HG02642 (cell line): ENCODE data around the gene WBP11.

Source experiments
- ATAC-seq: cut with Tn5 transposase; IDR thresholded peaks from one replicate; pipeline ENCODE4 v1.9.1; 2021; ENCODE audit warnings: mild to moderate bottlenecking; ENCODE audit not compliant: unreplicated experiment, poor library complexity

The WBP11 gene

DNA sequence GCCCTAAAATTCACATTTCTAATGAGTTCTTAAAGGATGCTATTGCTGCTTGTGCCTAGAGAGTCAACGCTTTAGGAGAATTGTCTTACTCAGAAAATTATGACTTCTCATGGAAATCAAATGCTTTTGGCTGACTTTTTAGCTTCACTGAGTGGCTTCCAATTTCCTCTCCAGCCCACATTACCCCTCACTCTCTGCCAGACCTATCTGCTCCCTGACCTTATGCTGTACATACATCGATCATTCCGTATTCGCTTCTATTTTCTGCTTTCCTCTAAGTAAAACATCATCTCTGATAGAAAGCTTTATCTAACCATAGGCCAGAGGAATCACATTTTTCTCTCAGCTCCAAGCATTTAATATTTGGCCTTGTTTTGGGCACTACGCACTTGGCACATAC is 23.2 kb upstream of the WBP11 start:
- no peak for ATAC-seq

DNA sequence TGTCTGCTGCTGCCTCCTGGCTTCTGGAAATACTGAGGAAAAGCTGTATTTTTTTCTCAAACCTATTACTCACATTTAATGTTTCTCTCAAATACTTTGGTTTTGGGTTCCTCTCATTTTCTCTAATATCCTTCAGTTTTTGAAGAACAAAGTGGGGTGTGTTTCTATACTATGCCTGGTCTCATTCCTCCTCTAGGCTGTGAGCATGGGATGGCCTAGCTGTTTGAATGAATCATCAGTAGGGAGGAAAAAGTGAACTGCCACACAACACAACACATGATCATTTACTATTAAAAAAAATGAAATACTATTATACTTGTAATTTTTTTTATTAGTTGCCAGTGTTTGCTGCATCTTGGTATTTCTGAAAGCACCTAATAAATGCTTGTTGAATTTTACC is 22.0 kb upstream of the WBP11 start:
- ATAC-seq, result no peak

DNA sequence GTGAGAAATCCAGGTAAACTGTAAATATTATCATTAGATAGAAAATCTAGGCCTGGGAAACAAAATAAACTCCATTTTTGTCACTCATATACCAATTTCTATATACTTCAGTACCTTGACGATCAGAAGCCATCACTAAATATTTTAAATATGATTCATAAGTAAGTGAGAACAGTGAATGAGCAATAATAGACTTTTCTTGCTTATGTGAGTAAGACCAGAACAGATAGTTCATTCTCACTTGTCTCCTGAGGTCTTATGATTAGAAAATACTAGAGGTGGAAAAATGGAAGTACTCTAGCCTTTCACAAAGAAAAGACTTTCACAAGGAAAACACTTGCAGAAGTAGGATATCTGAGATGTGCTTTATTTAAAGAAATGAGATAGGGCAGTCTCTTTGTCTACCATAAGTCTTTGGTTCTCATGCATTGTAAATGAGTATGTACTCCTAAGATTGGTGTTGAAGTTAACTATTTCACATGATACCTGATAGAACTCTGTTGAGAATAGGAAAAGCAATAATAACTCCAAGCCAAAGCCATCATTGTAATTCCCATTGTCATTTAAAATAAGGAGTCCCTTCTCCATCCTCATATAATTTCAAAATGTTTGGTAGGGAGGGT is 20.8 kb upstream of the WBP11 start:
- no peak for ATAC-seq

DNA sequence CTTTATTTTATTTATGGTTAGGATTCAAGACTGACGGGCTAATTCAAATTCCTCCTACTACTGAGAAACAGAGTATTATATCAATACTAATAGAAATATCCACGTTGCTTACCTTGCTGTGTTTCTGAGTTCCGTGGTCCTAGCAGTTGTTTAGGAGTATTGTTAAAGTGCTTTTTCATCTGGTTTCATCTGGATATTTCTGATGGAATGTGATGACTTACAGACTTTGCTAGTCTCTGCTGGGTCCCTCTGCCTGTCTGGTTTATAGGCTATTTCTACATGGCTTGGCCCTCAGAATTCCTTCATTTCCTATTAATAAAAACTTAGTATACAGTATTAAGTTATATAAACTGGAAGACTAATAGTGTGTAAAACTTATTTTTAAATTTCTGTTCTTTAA is 10.7 kb upstream of the WBP11 start, which contains the start of gene SMCO3:
Gene SMCO3, minus strand, starts transcription at position 169 of the 400 bp plus-strand sequence. CDS start 7,502 bp downstream, outside the sequence.
- no peak for ATAC-seq

DNA sequence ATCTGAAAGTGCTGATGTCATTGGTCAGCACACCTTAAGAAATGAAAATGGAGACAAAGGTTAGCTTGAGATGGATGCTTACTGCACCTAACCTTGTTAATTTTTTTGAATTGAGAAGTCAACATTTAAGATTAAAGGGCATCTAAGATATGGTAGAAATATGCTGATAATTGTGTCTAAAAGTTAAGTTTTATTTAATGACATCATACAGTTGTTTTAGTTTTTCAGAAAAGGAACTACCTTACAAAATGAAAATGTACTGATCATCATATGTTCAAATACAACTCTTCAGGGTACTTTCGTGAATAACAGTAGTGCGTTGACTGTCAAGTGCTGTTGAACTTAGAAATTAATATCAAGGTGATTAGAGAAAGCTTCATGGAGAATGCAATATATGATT is 8.2 kb upstream of the WBP11 start:
- ATAC-seq, result no peak

DNA sequence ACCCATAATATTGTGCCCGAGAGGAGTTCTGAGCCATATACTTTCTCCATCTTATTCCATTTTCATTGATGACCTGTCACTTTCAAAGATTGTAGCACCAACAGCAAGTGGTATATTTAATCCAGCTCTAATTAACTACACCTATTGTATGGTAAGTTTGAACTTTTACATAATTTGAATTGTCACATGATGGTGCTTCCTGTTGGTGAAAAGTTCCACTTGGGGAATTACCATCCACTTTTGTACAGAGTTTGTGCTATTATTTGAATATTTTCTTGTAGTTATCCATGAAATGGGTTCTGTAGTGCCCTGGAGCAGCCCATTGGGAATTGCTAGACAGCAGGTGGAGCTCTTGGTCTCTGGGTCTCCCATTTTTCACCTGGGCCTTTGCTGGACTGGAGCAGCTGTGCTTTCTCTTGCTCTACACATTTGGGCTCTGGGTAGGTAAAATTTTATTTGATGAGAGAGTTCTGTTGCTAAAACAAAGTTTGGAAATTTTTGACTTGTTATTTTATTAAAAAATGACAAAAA is 7.7 kb upstream of the WBP11 start:
- ATAC-seq, result no peak

DNA sequence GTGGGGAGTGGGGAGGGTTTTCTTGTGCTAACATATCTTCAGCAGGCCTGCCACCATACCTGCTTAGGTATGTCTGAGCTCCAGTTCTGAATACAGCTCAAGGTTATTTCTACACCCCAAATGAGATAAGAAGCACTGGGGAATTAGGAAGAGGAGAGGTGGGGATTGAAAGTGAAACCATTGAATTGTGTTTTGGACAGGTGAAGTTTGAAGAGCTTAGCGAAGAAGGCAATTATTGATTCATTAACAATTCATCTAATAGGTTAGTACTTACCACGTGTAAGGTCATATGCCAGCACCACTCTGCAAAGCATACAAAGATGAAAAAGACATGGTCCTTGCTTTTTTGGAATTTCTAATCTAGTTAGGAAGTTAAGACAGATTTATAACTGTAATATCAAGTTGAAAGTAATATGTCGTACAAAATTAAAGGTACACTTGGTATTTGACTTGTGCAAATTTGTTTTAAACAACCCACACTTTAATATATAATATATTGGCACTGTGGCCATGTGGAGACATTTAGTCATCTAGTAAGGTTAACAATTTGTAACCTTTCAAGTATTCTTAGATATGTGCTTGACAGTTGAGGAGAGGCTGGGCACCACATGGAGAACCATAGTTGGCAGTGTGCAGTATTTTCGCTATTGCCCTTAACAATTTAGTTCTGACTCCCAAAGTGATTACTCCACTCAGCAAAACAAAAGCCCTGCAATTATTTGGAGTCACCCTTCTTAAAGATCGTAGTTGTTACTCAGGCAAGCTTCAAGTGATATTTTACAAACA is 7.1 kb upstream of the WBP11 start:
- ATAC-seq, result no peak

DNA sequence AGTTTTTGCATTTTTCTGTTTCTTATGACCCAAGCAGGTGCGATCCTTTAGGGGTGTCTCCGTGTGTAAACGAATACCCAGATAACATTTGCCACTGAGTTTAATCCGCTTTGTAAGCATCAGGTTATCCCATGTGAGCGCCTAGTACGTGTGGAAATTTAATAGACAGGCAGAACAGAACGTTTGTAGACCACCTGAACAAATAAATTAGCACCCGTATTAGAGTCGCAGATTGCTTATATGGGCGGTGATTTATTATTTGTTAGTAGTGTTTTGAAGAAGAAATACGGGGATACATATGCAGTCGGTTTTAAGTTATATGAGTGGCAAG is 517 bp upstream of the WBP11 start:
- ATAC-seq, result peak; percentile 24

DNA sequence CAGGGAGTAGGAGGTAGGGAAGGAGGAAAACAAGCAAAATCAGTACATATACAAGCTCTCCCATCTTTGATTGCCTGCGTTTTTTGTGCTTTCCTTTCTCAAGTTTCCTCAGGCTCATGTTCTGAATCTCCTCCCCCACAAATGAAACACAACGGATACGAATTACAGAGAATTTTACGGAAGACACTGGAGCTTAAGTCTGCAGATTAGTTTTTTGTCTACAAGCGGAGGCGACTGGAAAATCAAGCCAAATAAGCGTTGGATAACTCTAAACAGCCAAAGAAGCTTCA is 612 bp downstream of the WBP11 start:
- no peak for ATAC-seq

DNA sequence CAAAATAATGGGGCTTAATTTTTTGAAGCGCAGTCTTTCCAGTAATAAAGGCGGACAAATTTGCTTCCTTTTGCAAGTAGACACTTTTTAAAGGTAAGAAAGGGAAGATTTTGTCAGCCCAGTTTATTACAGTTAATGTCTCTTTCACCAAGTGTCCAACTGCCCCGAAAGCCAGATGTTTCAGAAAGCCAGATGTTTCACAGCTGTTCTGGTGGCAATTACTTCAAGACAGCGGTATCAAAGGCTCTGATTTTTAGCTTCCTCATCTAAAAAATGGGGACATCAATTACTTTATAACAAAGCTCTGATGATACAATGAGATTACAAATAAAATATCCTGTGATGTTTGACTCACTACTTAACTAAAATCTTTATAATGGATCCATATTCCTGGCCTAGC is 1.0 kb downstream of the WBP11 start:
- ATAC-seq, result no peak

DNA sequence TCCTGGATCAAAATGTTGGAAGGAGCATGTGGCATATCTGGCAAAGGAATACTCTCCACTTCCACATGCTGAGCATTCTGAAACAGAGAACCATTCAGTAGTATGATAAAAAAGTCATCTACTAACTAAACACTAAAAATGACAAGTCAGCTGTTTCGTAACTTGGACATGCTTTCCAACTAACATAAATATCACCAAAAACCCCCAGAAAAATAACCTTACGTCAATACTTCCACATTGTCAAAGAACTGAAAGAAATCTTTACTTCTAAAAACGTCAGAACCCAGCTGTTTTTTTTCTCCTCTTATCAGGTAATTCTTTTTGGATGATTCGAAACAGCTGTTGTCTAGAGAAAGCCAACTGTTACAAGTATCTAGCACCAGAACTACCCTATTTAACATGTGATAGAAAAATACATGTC is 8.2 kb downstream of the WBP11 start:
- ATAC-seq, result peak; percentile 50

DNA sequence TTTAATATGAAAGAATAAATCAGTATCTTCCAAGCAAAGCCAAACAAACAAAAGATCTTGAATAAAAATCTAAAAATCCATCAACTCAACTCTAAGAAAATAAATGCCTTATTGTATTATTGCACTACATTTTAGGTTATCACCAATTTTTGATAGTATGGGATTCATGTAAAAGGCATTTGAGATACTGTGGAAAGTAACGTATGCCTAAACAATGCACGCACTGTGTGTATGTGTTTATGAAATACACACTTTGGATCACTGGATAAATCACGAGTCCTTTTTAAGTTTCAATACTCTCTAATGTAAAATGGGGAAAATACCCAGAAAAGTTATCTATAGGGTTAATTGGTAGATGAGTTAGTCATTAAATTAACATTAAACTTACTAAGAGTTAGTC is 17.7 kb downstream of the WBP11 start:
- no peak for ATAC-seq

DNA sequence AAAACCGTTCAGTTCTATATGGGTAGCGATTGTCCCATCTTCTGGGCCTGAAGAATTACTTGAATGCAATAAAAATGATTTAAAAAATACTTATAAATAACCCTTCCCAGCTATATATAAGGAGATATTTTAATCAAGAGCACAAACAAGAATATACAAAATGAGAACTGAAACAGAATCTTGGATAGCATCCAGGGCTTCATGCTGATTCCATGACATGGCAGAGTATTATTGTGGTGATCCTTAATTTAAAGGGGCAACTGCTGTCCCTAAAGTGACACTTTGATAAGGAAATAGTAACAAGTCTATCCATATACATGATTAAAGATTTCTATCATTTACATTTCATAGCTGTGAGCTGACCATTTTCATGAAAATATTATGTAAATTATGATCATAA is 18.8 kb downstream of the WBP11 start:
- ATAC-seq, result no peak

DNA sequence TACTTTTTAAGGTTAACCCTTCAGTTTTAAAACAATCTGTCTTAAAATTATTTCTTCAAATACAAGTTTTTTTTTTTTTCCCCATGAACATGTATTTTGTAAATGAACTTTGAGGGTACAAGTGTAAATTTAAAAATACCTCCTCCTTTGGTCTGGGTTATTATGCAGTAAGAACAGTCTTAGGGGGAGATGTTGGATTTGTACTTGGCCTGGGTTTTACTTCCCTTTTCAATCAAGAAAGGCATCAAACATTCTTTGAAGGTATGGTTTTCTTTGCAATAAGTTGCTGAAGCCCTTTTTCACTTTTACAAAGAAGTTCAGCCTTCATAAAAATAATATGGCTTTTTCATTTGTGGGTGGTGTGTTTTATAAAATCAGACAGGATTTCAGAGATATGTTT is 20.5 kb downstream of the WBP11 start:
- no peak for ATAC-seq

DNA sequence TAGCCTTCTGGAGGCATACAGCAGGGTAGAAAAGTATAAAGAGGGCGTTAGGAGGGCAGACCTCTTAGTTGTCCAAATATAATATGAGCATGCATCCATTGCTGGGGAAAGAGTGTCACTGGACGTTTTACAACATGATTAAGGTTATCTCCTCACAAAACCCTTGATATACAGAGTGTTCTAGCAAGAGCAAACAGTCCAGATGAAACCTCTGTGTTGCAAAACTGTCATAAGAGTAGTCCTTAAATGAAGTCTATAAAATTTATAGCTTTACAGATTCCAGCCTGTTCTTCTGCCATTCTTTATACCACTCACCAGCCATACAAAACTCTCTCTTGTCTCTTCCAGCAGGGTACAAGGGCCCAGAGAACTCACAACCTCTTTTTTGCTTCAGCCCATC is 21.7 kb downstream of the WBP11 start:
- ATAC-seq, result no peak

DNA sequence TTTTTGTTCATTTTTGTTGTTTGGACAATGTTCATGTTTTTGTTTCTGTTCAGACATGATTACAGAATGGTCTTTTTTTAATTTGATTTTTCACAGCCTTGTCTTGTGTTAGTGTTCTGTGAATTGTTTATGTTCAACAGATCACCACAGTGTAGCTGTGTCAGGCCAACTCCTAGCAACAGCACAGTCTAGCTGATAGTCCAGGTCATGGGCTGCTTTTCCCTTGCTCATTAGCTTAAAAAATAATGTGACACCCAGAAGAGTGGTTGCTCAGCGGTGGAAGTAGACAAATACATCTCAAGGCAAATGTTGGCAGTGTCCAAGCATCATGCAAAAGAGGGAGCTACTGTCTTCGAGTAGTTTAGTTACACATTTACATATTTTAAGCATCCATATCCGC is 22.4 kb downstream of the WBP11 start:
- no peak for ATAC-seq

DNA sequence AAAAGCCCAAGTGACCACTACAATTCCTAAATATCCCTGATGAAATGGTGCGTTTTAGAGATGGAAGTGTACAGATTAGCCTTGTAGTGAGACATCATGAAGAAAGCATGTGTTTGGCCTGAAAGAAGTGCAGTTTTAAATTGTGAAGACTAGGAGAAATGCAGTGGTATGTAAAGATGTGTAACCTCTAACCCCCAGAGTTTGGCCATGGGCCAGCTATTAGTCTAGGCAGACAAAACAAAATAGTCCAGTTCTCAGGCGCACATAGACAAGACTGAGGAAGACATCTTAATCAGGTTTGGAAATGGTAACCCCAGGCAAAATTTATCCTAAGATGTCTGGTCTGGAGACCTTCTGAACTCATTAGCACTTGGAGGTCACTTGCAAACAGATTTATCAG is 23.4 kb downstream of the WBP11 start:
- ATAC-seq, result no peak

DNA sequence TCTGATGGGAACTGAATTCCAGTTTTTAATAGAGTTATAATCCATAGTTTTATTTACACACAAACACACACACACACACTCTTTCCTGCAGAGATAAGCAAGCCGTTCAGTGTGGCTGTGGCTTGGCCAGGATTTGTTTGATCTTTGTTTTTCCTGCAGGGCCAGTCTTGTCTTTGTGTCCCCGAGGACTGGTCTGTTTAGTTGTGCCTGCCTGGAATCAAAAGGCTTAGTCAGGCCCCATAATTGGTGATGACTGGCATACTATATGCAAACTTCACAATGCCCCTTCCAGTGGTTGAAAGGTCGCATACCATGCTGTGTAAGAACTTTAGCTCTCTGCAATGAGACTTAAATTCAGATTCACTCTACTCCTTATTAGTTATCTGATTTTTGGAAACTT is 26.0 kb downstream of the WBP11 start:
- ATAC-seq, result no peak

DNA sequence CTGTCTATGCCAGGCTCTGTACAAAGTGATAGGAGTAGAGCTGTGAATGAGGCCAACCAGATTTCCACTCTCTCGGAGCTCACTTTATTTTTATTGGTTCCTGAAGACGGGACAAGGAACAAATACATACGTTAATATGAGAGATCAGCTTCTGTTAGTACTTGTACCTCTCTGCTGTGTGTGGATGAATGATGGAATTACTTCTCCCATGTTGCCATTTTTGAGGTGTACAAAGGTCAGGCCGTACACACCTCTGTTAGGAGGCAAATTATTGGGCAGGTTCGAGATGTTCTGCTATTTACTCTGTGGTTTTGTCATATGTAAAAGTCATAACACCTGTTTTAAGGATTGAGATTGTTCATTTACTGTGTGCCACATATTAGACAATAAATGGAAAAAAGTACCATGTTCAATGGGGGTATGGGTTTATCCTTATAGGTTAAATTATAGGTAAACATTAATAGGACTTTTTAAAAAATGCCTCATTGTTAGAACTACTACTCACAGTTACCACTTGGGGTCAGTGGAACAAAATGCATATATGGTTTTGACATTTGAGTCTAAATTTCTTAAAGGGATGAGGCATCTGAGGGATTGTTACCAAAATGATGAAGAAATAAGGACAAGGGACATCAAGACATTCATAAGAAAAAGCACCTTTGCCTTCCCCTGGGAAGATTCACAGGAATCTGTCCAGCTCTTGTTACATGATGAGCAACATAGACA is 26.9 kb downstream of the WBP11 start:
- no peak for ATAC-seq

DNA sequence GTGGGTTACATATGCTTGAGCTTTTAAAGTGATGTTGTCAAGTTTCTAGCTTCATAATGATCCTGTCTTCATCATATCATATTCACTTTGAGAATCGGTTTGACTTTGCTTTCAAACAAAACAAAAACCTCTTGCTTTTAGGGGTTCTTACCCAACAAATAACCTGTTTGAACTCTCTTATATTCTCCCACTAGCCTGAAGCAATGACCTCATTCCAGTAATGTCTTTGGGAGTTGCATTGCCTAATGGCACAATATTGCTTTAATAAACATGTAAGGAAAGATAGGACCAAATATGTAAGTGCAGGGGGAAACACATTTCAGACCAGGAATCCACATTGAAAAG is 27.7 kb downstream of the WBP11 start:
- no peak for ATAC-seq

DNA sequence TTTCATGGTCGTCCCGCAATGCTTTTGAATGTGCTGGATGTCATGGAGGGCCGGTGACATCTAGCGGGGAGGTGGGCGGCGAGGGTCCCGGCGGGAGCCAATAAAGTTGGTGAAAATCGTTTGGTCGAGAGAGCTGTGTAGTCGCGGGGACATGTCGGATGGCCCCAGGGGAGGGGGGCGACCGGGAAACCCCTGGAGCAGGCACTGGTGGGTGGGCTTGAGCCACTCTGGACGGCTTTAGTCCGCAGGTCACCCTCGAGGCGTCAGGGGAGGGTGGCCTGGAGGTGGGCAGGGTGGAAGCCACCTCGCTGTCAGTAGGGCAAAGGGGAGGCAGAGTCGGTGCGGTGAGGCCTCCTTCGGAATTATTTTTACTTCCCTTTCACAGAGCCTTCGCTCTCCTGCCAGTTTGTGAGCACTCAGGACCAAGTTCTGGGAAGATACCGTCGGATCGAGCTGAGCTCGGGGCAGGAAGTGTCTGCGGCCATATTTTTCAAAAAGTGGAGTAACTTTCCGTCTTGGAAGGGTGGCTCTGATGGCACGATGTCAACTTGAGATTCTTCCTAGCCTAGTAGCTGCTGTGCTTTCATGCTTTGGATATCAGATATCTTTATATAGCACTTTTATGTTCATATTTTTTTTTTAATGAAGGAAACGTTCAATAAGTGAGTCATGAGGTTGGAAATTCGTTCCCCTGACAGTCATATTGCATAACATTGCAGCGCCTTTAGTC is 28.2 kb downstream of the WBP11 start:
- ATAC-seq, result no peak
